GM21717 (cell line): ENCODE results near the gene BLVRB.
"Not testable (repeated sequence)": the region's sequence is repeated elsewhere in the genome, so short reads cannot be mapped to it uniquely, and the experiment has no call there.

Experiments
- ATAC-seq: cut with Tn5 transposase; IDR thresholded peaks from one replicate; pipeline ENCODE4 v1.9.1; 2021; ENCODE audit warnings: mild to moderate bottlenecking, moderate library complexity; ENCODE audit not compliant: unreplicated experiment

The BLVRB gene

DNA sequence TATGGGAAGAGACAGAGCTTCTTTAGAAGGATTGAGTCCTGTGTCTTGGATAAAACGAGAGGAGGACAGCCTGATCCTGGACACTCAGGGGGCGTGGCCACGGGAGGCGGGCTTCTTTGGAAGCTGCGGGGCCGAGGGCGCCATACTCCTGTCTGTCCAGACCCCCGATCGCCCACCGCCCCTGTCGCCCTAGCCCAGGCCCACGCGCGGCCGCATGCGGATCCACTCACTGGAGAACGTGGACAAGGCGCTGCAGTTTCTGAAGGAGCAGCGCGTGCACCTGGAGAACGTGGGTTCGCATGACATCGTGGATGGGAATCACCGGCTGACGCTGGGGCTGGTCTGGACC lies 24.3 kb upstream of the BLVRB start:
- no peak for ATAC-seq

DNA sequence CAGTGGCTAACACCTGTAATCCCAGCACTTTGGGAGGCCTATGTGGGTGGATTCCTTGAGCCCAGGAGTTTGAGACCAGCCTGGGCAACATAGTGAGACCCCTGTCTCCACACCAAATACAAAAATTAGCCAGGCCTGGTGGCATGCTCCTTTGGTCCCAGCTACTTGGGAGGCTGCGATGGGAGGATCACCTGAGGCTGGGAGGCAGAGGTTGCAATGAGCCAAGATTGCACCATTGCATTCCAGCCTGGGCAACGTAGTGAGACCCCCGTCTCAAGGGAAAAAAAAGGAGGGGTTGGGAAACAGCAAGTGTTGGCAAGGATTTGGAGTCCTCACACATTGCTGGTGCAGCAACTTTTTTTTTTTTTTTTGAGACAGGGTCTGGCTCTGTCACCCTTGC lies 20.5 kb upstream of the BLVRB start:
- ATAC-seq: no peak

DNA sequence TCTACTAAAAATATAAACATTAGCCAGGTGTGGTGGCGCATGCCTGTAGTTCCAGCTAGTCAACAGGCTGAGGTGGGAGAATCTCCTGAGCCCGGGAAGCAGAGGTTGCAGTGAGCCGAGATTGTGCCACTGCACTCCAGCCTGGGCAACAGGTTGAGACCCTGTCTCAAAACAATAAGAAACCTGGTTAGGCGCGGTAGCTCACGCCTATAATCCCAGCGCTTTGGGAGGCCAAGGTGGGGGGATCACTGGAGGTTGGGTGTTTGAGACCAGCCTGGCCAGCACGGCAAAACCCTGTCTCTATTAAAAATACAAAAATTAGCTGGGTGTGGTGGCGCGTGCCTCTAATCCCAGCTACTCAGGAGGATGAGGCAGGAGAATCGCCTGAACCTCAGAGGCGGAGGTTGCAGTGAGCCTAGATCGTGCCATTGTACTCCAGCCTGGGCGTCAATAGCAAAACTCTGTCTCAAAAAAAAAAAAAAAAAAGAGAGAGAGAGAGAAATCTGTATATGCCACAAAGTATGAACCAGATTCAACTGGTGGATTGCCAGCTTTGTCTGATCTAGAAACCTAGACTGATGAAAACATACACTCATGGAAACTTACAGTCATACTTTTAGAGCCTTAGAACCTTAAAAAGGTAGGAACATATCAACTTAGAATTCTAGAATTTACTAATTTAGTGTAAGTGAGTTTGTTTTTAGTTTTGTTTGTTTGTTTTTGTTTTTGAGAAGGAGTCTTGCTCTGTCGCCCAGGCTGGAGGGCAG lies 10.5 kb upstream of the BLVRB start:
- not testable (repeated sequence) for ATAC-seq

DNA sequence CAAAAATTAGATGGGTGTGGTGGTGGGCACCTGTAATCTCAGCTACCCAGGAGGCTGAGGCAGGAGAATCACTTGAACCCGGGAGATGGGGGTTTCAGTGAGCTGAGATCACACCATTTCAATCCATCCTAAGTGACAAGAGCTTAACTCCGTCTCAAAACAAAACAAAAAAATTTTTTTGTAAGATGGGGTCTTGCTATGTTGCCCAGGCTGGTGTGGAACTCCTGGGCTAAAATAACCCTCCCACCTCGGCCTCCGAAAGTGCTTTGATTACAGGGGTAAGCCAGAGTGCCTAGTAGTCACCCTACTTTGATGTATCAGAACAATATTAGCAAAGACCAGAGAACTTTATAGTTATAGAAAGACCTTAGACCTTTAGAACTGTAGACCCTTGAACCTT lies 9.2 kb upstream of the BLVRB start:
- ATAC-seq: no peak

DNA sequence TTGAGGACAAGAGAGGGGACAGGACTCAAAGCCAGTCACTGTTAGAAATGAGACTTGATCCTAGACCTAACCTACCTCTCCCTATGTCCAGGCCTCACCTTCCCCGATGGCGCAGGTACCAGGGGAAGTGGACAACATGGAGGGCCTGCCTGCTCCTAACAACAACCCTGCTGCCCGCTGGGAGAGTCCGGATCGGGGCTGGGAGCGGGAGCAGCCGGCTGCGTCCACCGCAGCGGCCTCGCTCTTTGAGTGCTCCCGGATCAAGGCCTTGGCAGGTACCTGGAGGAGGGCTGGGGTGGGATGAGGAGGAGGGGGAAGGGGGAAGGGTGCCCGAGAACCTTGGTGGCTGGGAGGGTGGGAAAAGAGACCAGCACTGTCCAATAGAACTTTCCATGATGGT lies 7.0 kb upstream of the BLVRB start:
- no peak for ATAC-seq

DNA sequence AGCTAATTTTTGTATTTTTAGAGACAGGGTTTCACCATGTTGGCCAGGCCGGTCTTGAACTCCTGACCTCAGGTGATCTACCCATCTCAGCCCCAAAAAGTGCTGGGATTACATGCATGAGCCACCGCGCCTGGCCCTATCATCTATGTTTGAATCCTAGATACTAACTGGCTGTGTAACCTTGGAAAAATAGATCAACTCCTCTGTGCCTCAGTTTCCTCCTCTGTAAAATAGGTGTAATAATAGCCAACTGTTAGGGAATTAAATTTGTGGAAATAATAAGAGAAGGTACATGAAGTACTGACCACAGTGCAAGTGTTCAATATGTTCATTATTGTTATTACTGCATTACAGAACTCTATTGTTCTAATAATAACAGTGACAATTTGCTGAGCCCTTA lies 5.6 kb upstream of the BLVRB start:
- no peak for ATAC-seq

DNA sequence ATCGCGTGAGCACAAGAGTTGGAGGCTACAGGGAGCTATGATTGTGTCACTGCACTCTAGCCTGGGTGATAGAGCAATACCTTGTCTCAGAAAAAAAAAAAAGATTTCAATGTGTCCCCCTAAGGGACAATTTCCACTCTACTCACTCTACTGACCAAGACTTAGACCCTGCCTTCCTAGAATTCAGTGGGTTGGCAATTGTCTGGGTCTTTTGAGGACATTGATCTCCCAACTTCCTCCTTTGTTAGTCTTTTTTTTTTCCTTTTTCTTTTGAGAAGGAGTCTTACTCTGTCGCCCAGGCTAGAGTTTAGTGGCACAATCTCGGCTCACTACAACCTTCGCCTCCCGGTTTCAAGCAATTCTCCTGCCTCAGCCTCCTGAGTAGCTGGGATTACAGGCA lies 3.5 kb upstream of the BLVRB start:
- no peak for ATAC-seq

DNA sequence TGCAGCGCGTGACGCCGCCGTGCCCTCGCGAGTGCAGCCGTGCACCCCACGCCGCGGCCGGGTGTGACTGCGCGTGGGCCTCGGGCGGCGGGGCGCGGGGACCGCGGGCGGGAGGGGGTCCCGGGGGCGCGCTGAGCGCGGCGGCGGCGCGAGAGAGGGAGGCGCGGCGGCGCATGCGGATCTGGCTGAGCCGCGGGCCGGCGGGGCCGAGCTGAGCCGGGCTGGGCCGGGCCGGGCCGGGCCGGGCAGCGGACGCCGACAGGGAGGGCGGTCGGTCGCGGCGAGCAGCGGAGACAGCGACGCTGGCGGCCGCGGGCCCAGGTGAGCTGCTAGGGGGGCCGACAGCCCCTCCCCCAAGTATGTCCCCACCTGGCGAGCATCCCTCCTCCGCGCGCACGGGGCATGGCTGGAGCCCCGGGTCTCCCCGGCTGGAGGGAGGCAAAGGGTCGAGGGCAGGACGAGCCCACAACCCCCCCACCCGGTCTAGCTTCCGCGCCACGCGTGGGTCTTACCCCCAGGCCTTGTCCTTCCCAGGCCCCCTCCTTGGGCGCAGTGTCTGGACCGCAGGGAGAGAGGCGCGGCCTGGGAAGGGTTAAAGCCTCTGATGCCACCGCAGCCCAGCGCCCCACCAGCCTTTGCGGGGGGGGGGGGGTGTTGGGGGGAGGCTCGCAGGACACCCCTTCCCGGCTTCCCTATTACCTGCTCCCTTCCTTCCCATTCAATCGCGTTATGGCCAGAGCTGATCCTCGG lies 1.6 kb upstream of the BLVRB start, which contains the start of gene SPTBN4:
SPTBN4 (plus strand) TSS at position 17 of the 750 bp plus-strand sequence. CDS start 5,621 bp downstream, outside the sequence.
- ATAC-seq: no peak

DNA sequence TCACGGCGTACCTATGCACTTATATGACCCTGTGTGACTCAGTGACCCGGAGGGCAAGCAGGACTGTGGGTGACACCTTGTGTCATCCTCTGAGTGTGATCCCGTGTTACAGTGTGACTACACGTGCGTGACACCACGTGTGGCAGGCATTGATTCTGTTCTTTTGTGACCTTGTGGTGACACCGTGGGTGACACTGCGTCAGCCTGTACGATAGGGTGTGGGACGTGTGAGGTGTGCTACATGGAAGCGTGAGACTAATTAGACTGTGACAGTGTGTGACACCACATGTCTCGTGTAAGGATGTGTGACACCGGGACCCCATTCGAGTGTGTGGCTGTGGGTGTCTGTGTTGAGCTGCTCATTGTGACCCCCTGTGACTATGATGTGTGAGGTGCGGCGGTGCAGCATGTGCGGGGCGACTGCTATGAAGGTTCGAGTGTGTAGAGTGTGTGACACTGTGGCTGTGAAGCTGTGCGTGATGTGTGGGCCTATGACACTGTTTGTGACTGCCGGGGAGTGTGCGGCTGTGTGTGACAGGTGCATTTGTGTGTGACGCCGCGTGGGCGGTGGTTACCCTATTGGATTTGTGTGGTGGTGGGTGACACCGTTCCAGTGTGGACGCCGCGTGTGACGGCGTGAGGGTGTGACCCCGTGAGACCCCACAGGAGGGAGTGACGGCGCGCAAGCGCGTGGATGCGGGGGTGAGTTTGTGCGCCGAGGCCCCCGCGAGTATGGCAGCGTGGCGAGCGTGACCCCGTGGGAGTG lies 857 bp upstream of the BLVRB start:
- ATAC-seq: peak; percentile 25

DNA sequence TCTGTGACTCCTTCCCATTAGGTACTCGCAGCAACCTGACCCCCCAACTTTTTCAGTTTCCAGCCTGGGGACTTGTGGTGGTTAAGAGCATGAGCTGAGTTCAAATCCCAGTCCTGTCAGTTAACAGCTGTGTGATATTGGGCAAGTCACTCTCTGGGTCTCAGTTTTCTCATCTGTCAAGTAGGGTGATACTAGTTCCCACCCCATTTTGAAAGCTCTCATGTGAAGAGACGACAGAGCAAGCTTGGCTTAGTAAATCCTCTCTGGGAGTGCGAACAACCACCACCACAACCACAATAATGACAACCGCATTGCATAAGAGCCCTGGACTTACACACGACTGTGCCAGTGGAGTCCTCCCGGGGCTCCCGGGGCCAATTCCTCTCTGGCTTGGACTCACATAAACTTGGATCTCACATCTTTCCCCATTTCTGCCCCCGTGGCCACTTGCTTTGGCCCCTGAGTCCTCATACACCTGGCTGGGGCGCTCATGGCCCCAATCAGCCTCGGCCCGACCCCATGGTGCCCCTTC lies 454 bp downstream of the BLVRB start:
- no peak for ATAC-seq

DNA sequence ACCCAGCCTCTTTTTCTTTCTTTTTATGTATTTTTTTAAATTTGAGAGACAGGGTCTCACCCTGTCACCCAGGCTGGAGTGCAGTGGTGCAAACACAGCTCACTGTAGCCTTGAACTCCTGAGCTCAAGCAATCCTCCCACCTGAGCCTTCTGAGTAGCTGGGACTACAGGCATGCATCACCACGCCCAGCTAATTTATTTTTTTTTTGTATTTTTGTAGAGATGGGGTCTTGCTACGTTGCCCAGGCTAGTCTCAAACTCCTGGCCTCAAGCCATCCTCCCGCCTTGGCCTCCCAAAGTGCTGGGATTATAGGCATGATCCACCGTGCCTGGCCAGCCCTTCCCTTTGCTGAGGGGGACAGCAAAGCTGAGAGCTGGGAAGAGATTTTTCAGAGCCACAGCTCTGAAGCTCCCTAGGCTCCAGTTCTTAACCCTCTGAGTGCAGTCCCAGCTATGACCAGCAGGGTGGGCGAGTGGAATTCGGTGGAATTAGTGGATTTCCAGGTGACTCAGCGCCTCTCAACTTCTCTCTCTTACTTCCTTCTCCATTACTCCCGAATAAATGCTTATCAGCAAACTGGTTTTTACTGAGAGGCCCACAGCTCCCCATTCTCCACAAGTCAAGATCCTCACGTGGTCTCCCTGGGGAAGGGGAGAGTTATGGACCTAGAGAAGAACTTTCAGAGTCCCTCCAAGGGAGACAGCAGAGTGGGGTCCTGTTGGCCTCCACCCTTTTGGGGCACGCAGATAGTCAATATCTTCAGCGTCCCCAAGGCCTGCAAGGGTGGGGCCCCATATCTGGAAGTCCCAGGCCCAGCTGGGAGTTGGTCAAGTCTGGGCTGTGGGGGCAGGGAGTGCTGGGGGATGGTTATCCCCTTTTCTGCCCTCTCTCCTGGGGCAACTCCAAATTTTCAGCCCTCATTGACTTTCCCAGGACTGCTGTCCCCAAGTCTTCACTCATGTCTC lies 1.2 kb downstream of the BLVRB start:
- no peak for ATAC-seq

DNA sequence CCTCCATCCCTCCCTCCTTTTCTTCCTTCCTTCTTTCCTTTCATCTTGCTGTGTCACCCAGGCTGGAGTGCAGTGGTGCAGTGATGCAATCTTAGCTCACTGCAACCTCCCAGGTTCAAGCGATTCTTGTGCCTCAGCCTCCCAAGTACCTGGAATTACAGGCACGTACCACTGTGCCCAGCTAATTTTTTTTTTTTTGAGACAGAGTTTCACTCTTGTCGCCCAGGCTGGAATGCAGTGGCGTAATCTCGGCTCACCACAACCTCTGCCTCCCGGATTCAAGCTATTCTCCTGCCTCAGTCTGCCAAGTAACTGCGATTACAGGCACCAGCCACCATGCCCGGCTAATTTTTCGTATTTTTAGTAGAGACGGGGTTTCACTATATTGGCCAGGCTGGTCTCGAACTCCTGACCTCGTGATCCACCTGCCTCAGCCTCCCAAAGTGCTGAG lies 1.9 kb downstream of the BLVRB start:
- ATAC-seq: not testable (repeated sequence)

DNA sequence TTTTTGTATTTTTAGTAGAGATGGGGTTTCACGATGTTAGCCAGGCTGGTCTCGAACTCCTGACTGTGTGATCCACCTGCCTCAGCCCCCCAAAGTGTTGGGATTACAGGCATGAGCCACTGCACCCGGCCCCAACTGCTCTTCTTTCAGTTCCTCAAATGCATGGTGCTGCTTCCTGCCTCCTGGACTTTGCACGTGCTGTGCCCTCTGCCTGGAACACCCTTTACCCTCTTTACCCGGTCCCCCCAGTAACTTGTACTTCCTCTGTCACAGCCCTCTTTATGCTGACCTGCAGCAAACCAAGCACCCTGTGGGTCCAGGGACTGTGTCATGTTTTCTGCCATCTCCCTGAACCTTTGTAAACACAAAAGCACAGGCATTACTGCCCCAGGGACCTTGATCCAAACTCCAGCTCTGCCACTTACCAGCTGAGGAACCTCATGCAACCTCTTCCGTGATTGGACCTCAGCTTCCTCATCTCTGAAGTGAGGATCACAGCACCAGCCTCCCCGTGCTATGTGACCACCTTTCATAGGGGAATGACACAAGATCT lies 3.8 kb downstream of the BLVRB start:
- no peak for ATAC-seq

DNA sequence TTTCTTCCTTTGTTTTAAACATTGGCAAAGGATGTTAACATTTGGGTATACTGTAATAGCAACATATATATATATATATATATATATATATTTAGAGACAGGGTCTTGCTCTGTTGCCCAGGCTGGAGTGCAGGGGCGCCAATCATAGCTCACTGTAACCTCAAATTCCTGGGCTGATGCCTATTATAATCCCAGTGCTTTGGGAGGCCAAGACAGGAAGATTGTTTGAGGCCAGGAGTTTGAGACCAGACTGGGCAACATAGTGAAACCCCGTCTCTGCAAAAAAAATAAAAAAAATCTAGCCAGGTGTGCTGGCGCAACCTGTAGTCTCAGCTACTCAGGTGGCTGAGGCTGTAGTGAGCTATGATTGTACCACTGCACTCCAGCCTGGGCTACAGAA lies 5.4 kb downstream of the BLVRB start:
- ATAC-seq: no peak

DNA sequence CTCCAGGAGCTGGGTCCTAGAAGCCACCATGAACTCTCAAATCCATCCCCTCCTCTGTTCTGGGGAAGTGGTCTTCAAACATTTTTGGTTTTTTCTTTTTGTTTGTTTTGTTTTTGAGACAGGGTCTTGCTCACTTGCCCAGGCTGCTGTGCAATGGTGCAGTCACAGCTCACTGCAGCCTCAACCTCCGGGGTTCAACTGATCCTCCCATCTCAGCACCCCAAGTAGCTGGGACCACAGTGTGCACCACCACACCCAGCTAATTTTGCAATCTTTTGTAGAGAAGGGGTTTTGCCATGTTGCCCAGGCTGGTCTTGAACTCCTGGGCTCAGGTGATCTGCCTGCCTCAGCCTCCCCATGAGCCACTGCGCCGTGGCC lies 7.0 kb downstream of the BLVRB start:
- no peak for ATAC-seq

DNA sequence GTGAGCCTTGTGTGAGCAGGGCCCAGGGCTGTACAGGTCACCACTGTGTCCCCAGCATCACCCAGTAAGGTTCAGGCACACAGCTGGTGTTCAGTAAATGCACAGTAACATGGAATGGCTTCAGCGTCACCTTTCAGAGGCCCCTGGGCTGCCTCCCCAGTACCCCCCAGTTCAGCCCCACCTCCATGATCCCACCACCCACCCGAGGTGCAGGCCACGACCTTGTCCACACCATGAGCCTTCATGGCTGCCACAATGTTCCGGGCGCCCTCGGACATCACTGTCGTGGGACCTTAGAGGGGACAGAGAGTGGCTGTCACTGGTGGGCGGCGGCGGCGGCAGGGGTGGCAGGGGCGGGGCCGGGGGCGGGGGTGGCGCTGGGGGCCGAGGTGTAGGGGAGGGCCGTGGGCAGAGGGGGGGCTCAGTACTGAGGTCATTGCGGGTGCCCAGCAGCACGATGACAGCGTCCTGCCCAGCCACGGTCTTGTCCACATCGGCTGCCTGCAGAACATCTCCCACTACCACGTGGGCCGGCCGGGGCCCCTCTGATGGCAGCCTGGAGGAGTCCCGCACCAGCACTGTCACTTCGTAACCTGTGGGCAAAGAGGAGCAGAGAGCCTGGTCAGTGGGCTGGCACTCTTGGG lies 7.5 kb downstream of the BLVRB start:
- ATAC-seq: no peak

DNA sequence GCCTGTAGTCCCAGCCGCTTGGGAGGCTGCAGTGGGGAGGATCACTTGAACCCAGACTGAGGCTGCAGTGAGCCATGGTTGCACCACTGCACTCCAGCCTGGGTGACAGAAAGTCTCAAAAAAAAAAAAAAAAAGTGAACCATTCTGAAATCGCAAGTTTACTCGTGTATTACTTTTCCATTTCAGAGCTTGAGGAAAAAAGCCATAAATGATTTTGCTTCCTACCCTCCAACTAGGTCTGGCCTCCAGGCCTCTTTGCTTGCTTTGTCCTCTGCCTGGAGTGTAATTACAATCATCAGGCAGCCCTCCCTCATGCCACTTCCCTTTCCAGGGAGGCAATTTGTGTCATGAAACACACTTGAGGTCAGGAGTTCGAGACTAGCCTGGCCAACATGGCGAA lies 8.5 kb downstream of the BLVRB start:
- no peak for ATAC-seq

DNA sequence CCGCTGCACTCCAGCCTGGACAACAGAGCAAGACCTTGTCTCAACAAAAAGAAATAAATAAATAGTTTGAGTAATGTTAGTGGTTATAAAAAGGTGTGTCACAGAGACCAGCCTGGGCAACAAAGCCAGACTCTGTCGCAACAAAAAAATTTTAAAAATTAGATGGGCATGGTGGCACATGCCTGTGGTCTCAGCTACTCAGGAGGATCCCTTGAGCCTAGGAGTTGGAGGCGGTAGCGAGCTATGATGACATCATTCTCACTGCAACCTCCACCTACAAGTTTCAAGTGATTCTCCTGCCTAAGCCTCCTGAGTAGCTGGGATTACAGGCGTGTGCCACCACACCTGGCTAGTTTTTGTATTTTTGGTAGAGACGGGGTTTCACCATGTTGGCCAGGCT lies 11.6 kb downstream of the BLVRB start:
- ATAC-seq: not testable (repeated sequence)

DNA sequence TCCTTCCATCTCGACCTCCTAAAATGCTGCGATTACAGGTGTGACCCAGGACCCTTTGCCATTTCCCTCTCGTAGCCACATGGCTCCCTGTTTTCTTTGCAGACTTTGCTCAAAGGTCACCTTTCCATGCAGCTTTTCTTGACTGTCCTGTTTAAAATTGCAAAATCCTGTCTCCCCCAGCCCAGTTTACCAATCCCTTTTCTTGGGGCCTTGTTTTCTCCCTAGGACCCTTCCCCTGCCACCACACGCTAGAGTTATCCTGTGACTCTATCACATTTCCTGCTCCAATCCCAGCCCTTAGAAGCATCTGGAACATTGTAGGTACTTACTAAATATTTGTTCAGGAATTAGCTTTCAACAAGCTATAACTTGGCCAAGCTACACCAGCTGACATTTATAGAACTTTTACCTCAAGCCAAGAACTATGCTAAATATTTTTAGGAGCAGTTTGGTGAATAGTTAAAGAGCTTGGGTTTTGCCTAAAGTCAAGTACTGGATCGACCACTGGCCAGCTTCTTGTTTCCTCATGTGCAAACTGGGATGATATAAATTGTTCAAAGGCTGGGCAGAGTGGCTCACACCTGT lies 12.3 kb downstream of the BLVRB start:
- ATAC-seq: no peak
